ENCODE measurements around the gene CTAG1A.
"Not testable (repeated sequence)": the region's sequence is repeated elsewhere in the genome, so short reads cannot be mapped to it uniquely, and the experiment has no call there.

GRCh38 chrX:154552112-154552806 is 32.7 kb upstream of the CTAG1A start:
- TF ChIP-seq CTCF (IDR thresholded peaks at IDR 0.05); EZH2 (IDR thresholded peaks at IDR 0.05; ENCODE audit: borderline replicate concordance, insufficient read depth, low read depth, low read length, poor library complexity, severe bottlenecking): not testable (repeated sequence)

All from B cell (primary cell).